ENCODE measurements around the gene PPP1R14B. TPM values are rescaled to one million over a fixed set of nuclear protein-coding genes. Genes with fewer than 3 reads are reported as not detected.

PPP1R14B gene
- total RNA-seq, 1 donor from 2014 or later, result 481 TPM

DNA sequence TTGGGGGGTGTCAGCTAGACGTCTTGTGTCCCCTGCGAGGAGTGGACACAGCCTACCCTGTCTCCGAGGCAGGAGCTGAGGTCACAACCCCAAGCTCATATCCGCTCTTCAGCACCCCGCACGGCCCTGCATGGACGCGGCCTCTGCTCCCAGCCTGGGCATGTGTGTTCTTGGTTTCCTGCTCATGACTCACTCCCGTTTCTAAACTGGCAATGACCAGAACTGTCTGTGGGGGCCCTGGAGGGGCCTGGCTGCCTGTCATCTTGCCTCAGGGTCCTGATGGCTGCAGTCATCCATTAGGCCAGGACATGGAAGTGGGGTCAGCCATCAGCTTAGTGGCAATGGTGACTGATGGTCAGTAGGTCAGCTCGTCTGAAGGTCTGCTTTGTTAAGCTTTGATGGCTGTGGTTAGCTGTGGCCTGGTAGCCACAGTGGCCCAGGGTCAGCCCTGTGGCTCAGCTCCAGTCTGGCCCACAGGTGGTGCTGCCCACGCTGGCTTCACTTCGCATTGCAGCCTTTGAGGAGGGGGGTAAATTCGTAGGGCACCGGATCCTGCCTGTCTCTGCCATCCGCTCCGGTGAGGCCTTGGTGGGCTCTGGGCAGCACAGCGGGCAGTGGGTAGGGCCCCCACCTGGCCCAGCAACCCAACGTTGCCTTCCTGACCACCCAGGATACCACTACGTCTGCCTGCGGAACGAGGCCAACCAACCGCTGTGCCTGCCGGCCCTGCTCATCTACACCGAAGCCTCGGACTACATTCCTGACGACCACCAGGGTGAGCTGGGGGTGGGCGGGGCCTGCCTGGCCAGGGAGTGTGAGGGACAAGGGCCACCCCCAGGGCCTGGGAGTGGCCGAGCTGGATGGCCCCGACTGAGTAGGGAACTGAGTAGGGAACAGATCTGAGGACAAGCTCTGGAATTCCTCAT lies 16.5 kb upstream of the PPP1R14B start:
- no peak for TF ChIP-seq CTCF (IDR thresholded peaks at IDR 0.05; ENCODE audit: insufficient read depth, low read length, severe bottlenecking)
- H3K36me3 ChIP-seq (ENCODE audit: control insufficient read depth, insufficient read depth, low read length), result peaks cover 59% of the 10 kb centered on the region
- no peaks in the 10 kb centered on the region for H3K27me3 ChIP-seq (ENCODE audit: control insufficient read depth, insufficient read depth, low read length)
- DNase-seq (ENCODE audit: low read depth) (peak; percentile 62), FAIRE-seq (no peak)
- no peak overlapping the region for H3K4me3 ChIP-seq (ENCODE audit: low read depth, low read length)

GRCh38 chr11:64262271-64263002 lies 15.7 kb upstream of the PPP1R14B start:
- FAIRE-seq (no peak), DNase-seq (ENCODE audit: low read depth) (no peak)
- no peak overlapping the region for H3K4me3 ChIP-seq (ENCODE audit: low read depth, low read length)
- TF ChIP-seq CTCF (IDR thresholded peaks at IDR 0.05; ENCODE audit: insufficient read depth, low read length, severe bottlenecking), result no peak
- H3K36me3 ChIP-seq (ENCODE audit: control insufficient read depth, insufficient read depth, low read length), result peaks cover 61% of the 10 kb centered on the region
- no peaks in the 10 kb centered on the region for H3K27me3 ChIP-seq (ENCODE audit: control insufficient read depth, insufficient read depth, low read length)

- no peak overlapping the region for H3K4me3 ChIP-seq (ENCODE audit: low read depth, low read length)
- TF ChIP-seq CTCF (IDR thresholded peaks at IDR 0.05; ENCODE audit: insufficient read depth, low read length, severe bottlenecking), result no peak
- no peak for DNase-seq (ENCODE audit: low read depth)
- no peaks in the 10 kb centered on the region for H3K27me3 ChIP-seq (ENCODE audit: control insufficient read depth, insufficient read depth, low read length)
- H3K36me3 ChIP-seq (ENCODE audit: control insufficient read depth, insufficient read depth, low read length), result peaks cover 62% of the 10 kb centered on the region
- FAIRE-seq, result no peak
Observed at GRCh38 chr11:64261556-64262080, 14.9 kb upstream of the PPP1R14B start.

DNA sequence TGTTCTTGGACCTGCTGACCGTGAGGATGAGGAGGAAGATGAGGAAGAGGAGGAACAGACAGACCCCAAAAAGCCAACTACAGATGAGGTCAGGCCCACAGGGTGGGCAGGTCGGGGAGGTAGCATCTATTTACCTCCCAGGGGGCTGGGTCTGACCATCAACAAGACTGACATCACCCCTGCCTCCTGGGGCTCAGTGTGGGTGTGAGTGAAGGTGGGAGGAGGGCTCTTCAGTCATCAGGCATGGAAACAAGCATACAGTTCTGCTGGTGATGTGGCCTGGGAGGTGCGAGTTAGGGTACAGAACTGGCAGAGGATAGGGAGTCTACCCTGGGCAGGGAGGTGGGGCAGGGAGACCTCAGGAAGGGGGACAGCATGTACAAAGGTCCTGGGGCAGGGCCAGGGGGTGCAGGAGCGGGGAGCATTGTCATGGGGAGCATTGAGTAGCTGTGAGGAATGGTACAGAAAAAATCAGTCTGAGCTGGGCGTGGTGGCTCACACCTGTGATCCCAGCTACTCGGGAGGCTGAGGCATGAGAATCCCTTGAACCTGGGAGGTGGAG lies 13.5 kb upstream of the PPP1R14B start:
- TF ChIP-seq CTCF (IDR thresholded peaks at IDR 0.05; ENCODE audit: insufficient read depth, low read length, severe bottlenecking), result no peak
- peaks cover 65% of the 10 kb centered on the region for H3K36me3 ChIP-seq (ENCODE audit: control insufficient read depth, insufficient read depth, low read length)

GRCh38 chr11:64259533-64260067 lies 12.9 kb upstream of the PPP1R14B start:
- no peaks in the 10 kb centered on the region for H3K27me3 ChIP-seq (ENCODE audit: control insufficient read depth, insufficient read depth, low read length)
- FAIRE-seq, result no peak
- no peak overlapping the region for H3K4me3 ChIP-seq (ENCODE audit: low read depth, low read length)
- peaks cover 68% of the 10 kb centered on the region for H3K36me3 ChIP-seq (ENCODE audit: control insufficient read depth, insufficient read depth, low read length)
- no peak for DNase-seq (ENCODE audit: low read depth)
- no peak for TF ChIP-seq CTCF (IDR thresholded peaks at IDR 0.05; ENCODE audit: insufficient read depth, low read length, severe bottlenecking)

More for the DNA sequence above, 13.5 kb upstream of the PPP1R14B start:
- DNase-seq (ENCODE audit: low read depth), result no peak
- Histone ChIP-seq H3K4me3 (ENCODE audit: low read depth, low read length) (no peak overlapping the region), H3K27me3 (ENCODE audit: control insufficient read depth, insufficient read depth, low read length) (no peaks in the 10 kb centered on the region)
- FAIRE-seq, result no peak

Data from bronchial epithelial cell (primary cell).